Measurements from ENCODE around the gene ECD.
"Not testable (repeated sequence)": the region's sequence is repeated elsewhere in the genome, so short reads cannot be mapped to it uniquely, and the experiment has no call there.

Gene ECD

DNA sequence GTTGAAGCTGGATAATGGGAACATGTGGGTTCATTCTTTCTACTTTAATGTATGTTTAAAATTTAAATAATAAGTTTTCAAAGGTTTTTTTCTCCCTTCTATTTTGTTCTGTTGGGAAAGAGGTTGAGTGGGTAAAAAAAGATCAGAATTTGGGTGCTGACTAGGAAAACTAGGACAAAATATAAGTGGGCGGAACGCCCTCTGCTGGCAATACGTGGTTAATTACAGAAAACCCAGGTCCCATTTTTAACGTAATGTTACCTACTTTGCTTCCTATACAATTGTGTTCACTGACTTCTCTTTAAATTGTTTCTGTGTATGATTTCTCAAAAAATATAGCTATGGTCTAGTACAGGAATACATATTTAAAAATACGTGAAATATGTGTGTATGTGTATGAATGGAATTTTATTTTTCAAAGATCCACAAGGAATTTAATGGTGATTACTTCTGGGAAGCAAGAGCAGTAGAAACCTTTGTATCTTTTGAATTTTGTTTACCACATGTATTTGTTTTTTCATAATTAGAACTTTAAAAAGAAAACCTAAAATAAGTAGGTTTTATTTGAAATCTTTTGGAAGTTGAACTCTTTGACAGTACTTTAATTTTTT lies 8.7 kb downstream of the ECD start:
- peak in 1 of 2 donors; percentile 22 for DNase-seq (ENCODE audit: low read depth in 2 of 2)

DNA sequence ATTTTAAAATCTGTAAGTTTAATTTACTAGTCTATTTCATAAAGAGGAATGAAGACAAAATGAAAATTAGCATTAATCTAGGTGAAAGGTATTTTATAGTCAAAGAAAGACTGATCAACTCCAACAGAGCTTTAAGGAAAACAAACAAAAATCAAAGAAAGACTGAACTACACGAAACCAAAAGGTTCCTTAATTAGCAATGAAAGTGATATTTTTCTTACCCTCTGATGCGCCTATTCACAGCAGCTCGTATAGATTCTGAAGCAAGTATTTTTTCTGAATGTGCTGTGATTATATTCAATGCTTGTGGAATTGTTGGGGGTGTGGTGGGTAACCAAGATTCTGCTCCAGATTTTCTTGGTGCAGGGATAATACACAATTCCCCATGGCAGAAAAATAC lies 11.8 kb downstream of the ECD start:
- DNase-seq (ENCODE audit: low read depth in 2 of 2): no peak

DNA sequence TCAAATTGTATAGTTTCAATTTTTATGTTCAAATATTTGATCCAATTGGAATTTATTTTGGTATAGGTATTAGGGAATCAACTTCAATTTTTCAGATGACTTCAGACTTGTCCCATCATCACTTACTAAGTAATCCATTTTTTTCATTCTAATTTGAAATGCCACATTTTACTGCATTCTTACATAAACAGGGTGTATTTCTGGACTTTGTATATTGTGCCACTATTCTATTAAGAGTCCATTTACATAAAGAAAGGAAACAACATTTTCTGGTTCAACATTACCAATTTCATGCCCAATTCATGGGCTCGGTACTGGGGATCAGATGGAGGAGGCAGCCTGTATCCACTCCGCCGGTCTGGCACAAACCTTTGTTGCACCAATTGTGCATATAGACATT lies 15.8 kb downstream of the ECD start:
- DNase-seq (ENCODE audit: low read depth in 2 of 2): no peak

DNA sequence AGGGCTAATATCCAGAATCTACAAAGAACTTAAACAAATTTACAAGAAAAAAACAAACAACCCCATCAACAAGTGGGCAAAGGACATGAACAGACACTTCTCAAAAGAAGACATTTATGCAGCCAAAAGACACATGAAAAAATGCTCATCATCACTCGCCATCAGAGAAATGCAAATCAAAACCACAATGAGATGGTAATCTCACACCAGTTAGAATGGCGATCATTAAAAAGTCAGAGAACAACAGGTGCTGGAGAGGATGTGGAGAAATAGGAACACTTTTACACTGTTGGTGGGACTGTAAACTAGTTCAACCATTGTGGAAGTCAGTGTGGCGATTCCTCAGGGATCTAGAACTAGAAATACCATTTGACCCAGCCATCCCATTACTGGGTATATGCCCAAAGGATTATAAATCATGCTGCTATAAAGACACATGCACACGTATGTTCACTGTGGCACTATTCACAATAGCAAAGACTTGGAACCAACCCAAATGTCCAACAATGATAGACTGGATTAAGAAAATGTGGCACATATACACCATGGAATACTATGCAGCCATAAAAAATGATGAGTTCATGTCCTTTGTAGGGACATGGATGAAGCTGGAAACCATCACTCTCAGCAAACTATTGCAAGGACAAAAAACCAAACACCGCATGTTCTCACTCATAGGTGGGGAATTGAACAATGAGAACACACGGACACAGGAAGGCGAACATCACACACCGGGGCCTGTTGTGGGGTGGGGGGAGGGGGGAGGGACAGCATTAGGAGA lies 17.0 kb downstream of the ECD start:
- DNase-seq (ENCODE audit: low read depth in 2 of 2): not testable (repeated sequence)

DNA sequence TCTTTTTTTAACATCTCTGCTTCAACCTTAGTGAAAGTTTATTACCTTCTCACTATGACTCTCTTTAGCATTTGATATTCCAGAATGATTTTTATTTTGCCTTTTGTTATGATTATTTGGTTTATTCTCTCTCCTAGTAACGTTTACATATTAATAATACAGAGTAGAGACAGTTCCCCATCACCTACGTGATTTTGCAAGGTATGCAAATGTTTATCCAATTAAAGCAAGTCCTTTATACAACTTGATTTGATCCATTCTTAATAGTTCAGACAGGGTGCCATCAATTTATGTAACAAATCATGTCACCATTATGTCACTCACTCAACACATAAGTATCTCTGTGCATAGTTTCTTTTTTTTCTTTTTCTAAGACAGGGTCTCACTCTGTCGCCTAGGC lies 26.2 kb downstream of the ECD start:
- DNase-seq (ENCODE audit: low read depth in 2 of 2): no peak

DNA sequence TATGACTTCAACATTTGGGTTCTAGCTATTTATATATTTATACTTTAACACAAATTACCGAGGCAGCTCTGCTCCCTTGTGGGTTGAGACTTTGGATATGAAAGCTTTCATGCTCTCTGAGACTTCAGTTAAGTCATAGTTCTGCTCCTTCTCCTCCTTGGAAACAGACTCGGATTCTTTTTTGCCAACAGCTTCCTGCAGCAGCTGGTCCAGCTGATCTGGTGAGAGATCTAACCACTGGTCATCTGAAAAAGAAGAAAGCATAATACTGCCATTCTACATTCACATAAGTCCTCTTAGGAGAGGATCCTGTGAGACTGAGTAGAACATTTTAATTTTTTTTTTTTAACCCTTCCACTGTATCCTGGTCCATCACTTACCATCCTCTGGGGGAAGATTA lies 28.6 kb downstream of the ECD start:
- DNase-seq (ENCODE audit: low read depth in 2 of 2): no peak

DNA sequence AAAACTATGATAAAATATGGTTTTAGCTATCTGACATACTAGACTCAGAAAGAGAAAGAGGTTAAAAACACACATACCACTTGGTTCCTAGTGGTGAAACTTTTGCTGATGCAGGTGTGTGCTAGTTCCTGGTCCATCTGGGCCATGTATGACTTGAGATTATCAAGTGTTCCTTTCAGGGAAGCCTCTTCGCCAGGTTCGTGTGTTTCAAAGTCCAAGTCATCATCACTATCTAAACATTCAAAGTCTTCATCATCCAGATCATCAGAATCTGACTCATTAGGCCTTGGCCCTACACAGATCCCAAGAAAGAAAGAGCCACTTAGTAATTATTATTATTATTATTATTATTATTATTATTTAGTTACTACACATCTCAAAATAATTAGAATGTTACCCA lies 31.2 kb downstream of the ECD start:
- no peak for DNase-seq (ENCODE audit: low read depth in 2 of 2)

DNA sequence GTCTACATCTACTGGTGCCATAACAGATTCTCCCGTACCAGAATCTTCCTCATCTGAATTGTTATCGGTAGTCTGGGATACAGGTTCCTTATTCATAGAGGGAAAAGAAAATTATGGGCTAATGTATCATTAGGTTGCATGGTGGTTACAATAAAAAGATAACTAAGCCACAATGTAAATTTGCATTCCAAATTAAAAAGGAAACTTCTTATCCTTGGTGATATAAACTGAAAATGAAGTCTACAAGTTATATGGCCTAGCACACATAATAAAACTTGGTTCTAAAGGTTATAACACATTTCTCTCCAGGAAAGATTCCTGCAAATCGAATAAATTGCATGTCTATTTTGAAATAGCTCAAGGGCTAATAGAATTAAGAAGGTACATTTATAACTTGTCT lies 33.1 kb downstream of the ECD start:
- no peak for DNase-seq (ENCODE audit: low read depth in 2 of 2)

DNA sequence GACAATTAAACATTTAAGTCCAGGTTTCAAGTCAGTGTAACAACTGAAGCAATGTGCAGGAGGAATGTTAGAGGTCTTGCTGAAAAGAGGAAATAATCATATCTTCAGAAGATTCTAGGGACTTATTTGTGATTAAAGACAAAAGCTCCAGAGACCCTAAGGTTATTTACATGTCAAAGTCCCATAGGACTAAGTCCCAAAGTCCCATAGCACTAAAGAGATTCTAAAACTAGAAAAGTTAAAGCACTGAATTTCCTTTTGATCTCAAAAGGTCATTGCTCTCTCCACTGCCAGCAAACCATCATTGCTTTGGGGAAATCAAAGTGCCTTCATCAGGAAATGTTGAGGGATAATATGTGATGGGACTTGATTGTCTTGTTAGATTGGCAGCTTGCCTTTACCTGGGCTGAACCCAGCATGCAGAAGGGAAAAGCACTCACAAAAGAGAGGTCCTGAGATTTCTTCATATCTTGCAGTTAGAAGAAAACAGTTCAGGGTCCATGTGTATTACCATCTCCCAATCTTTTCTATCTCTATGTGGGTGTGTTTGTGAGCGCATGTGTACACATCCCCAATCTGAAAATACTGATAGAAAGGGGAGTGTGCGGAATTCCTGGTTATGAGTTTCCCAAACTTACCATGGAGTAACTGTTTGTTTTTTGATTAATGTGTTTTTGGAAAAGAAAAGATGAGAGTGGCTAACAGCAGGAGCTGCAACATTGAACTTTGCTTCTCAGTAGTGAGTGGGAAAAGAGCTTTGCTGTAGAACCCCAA lies 35.7 kb downstream of the ECD start:
- DNase-seq (ENCODE audit: low read depth in 2 of 2): no peak

DNA sequence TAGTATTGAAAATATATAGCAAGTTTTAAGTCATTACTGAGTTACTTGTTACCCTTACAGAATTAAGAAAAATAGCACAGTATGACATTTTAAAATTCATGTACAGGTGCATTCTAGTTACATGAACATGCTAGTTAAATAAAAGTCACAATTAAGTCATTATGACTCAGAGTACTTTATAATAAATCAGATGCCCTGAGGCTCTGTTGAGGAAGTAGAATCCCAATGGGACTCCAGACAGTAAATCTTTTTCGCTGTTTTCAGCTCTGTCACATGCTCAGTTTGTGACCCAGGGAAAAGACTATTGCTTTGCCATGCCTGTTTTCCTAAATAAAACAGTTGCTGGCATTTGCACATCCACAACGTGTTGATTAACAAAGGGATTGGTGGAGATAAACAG lies 36.5 kb downstream of the ECD start:
- no peak for DNase-seq (ENCODE audit: low read depth in 2 of 2)

DNA sequence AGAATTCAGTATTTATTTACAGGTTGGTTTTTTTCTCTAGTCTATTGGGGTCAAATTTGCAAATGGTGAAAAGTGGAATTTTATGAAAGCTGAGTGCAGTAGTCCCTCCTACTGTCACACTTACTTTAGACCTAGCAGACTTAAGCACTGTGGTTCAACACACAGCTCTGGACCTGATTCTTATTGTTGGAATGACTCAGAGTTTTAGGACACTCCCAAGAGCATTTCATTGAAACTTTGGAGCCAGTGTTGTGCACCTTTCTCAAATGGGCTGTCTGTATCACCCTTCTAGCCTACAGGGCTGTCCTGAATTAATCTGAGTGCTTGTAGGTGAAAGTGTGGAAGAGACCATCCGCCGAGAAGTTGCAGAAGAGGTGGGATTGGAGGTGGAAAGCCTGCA lies 41.5 kb downstream of the ECD start:
- no peak for DNase-seq (ENCODE audit: low read depth in 2 of 2)

DNA sequence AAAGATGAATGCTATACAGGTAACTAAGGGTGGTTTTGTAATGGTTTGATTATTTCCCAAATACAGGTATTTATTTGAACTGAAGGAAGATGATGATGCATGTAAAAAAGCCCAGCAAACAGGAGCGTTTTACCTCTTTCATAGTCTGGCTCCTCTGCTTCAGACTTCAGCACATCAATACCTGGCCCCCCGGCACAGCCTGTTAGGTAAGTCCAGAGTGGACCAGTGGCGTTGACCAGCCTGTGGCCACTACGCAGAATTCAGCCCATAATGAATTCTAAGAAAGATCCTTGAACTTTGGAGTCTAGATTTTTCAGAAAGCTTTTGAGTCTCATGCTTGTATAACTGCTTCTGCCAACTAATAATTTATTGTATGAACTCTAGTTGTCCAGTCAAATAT lies 47.9 kb downstream of the ECD start:
- DNase-seq (ENCODE audit: low read depth in 2 of 2): no peak

DNA sequence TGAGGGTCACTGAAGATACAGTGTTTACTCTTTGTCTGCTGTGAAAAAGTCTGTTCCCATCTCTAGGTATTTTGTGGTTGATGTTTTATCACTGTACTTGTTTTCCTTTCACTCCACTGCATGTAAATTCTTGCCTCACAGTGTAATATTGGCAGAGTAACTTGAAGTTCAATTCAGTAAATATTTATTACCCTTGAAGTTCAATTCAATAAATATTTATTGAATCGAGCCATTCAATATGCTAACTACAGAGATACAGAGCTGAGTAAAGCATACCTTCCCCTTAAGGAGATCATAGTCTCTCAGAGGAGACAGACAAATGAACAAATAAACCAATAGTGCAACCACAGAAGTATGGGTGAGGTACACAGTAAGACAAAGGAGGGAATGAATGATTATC lies 48.4 kb downstream of the ECD start:
- DNase-seq (ENCODE audit: low read depth in 2 of 2): no peak

DNA sequence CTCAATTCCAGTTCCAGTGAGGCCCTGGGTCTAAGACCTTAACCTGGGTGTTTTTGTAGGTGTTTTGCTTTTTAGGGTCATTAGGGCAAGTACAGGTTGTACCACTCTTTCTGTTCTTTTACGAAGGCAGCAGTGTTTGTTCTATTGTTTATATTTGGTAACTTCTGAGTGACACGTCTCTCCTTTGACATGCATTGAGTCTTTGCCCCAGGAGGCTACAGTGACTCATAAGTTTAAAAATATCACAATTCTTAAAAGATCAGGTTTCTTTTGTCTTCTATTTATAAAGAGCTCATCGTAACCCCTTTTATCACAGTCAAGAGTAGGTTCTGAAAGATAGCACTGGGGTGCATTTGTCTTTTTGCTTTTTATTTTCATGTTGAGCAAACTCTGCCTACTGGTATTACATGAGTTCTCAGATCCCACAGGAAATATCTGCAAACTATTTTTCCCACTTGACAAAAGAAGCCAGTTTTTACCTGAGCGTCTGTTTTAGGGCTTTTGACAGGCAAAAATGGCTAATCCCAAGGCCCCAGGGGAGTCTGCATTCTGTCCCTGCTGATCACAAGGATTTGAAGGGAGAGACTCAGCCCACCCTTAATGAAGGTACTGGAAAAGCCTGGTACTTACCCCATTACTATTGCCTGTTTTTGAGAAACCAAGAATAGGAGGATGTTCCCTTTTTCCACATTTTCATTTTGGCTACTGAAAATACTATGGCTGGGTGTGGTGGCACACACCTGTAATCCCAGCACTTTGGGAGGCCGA lies 49.6 kb downstream of the ECD start:
- DNase-seq (ENCODE audit: low read depth in 2 of 2): no peak

DNA sequence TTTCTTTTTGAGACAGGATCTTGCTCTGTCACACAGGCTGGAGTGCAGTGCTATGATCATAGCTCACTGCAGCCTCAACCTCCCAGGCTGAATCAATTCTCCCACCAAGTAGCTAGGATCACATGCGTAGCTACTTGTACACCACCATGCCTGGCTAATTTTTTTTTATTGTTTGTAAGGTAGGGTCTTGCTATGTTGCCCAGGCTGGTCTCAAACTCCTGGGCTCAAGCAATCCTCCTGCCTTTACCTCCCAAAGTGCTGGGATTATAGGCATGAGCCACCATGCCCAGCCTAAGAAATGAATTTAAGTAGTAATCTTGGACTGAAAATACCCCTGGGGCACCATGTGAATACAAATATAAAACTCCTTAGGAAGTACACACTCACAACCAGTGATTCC lies 51.8 kb downstream of the ECD start:
- DNase-seq (ENCODE audit: low read depth in 2 of 2): no peak

DNA sequence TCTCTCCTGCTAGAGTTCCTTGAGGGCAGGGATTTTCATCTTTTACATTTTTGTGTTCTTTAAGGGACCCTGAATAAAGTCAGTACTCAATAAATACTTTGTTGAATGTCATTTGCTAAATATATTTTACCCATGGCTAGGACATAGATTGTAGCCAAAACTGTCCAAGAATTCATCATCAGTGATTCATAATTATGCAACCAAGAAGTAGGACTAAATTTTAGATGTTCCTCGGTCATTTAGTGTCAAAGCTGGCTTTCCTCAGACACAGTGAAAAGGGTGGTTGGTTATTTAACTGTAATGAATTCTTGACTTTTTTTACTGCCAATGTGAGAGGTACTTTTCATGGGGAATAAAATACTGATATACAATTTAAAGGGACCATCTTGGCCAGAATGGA lies 54.3 kb downstream of the ECD start:
- no peak for DNase-seq (ENCODE audit: low read depth in 2 of 2)

DNA sequence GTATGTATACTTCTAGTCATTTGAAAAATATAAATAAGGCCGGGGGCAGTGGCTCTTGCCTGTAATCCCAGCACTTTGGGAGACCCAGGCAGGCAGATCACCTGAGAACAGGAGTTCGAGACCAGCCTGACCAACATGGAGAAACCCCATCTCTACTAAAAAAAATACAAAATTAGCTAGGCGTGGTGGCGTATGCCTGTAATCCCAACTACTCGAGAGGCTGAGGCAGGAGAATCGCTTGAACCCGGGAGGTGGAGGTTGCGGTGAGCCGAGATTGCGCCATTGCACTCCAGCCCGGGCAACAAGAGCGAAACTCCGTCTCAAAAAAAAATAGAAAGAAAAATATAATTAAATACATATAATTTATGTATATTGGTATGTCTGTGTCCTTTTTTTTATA lies 55.8 kb downstream of the ECD start:
- not testable (repeated sequence) for DNase-seq (ENCODE audit: low read depth in 2 of 2)

DNA sequence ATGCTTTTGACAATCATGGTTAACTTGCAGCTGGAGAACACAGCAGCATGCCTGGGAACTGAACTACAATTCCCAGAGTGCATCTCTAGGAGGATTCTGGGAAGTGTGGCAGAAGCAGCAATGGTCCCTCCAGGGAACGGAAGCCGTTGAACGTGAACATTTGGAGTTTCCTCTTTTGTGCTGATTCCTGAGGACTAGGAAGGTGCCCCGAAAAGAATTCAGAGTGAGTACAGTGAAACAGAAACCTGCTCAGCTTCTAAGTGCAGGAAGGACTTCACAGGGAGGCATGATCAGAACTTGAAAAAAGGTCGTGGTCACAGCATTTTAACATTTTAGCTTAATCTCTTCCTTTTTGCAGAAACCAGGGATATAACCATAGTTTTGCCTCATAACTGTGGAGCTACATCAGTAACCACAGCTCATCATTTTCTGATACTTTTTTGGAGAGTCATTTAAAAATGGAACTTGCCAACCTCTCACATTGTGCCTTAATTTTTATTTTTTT lies 57.4 kb downstream of the ECD start, which contains the start of gene NUDT13:
Gene NUDT13 (plus strand): TSS at position 111 of the 505 bp plus-strand sequence. CDS start 3,911 bp downstream, outside the sequence.
- DNase-seq (ENCODE audit: low read depth in 2 of 2): no peak

DNA sequence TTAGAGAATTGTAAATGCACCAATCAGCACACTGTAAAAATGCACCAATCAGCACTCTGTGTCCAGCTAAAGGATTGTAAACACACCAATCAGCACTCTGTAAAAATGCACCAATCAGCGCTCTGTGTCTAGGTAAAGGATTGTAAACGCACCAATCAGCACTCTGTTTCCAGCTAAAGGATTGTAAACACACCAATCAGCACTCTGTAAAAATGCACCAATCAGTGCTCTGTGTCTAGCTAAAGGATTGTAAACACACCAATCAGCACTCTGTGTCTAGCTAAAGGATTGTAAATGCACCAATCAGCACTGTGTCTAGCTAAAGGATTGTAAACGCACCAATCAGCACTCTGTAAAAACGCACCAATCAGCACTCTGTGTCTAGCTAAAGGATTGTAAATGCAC lies 58.6 kb downstream of the ECD start:
- DNase-seq (ENCODE audit: low read depth in 2 of 2): not testable (repeated sequence)

DNA sequence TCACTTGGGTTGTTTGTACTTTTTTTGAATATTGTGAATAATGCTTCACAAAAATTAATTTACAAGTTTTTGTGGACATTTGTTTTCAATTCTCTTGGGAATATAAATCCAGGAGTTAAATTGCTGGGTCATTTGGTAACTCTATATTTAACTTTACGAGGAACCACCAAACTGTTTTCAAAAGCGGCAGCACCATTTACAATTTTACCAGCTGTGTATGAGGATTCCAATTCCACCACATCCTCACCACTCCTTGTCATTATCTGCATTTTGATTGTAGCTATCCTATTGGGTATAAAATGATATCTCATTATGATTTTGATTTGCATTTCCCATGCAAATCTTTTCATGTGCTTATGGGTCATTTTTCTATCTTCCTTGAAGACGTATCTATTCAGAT lies 61.5 kb downstream of the ECD start:
- DNase-seq (ENCODE audit: low read depth in 2 of 2): no peak

DNA sequence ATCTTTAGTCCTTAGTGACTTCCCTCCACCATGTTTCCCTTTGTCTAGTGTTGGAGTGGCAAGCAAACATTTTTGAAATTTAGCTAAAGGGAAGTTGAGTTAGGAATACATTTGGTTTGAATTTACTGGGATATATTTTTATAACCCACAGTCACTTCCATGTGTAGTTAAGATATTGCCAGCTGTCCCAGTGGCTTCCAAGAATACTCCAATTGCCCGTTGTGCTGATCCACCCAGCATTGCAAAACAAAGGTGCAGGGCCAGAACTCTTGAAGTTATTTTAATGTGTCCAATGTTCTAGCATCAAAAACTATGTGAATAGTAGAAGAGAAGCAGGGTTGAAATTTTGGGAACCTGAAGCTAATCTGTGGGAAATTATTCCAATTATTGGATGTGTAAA lies 68.7 kb downstream of the ECD start:
- no peak for DNase-seq (ENCODE audit: low read depth in 2 of 2)

DNA sequence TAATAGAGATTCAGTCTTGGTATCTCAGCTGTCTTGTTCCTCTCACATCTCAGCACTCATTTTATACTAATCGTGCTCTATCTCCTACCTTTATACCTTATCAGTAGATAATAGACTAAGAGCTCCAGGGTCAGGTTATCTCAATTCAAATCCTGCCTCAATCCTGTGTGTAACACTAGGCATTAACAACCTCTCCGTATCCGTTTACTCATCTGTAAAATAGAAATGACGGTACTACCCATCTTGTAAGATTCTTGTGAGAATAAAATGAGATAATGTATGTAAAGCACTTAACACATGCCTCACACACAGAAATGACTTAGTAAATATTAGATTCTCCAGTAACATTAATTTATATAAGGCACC lies 70.5 kb downstream of the ECD start:
- no peak for DNase-seq (ENCODE audit: low read depth in 2 of 2)
